Tibial nerve (tissue), 3 donors: ENCODE results near the gene MAP2K2.

Experiments used
- POLR2A ChIP-seq, 2 donors: fragments of 450-650 bp; IDR thresholded peaks; one replicate each; pipeline ENCODE4 v1.6.1; 2017; ENCODE audit warnings: antibody characterized with exemption in 2 of 2, mild to moderate bottlenecking in 2 of 2, moderate library complexity in 2 of 2
- TF ChIP-seq, protein P1 (sequence below), 5 experiments: fragments of 200-600 bp in 3 of 5; fragments of 450-650 bp in 2 of 5; sonication (generic) in 3 of 5; IDR thresholded peaks; one replicate each; pipeline ENCODE4 v1.5.1; 2016 to 2019; ENCODE audit warnings: antibody characterized with exemption in 5 of 5, mild to moderate bottlenecking in 3 of 5, moderate library complexity in 2 of 5

DNA sequence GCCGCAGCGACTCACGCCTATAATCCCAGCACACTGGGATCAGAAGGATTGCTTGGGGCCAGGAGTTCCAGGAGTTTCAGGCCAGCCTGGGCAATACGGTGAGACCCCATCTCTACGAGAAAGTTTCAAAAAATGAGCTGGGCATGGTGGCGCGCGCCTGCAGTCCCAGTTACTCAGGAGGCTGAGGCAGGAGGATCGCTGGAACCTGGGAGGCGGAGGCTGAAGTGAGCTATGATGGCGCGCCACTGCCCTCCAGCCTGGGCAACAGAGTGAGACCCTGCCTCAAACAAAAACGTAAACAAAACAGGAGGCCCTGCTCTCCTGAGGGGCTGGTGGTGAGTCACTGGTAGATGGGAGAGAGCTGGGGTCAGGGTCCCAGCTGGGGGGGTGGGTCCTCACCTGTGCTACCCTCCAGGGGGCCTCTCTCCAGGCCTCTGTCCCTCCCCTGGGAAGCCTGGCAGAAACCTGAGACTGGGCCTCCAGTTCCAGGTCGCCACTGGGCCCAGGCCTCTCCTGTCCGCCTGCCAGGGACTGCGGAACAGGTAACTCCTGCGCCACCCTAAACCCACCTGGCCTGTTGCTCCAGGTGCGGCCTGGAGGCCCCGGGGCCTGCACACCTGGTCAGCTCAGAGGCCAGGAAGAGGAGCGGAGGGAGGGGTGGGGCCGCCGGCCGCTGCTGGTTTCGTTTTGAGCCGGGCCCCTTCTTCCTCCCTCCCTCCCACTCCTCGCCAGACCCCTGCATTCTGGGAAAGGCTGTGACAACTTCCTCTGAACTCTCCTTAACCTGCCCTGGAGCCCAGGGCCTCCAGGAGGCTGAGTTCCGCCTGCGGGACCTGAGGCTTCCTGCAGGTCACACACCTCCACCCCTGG, 40.0 kb downstream of the MAP2K2 start:
- TF ChIP-seq, protein P1, sequence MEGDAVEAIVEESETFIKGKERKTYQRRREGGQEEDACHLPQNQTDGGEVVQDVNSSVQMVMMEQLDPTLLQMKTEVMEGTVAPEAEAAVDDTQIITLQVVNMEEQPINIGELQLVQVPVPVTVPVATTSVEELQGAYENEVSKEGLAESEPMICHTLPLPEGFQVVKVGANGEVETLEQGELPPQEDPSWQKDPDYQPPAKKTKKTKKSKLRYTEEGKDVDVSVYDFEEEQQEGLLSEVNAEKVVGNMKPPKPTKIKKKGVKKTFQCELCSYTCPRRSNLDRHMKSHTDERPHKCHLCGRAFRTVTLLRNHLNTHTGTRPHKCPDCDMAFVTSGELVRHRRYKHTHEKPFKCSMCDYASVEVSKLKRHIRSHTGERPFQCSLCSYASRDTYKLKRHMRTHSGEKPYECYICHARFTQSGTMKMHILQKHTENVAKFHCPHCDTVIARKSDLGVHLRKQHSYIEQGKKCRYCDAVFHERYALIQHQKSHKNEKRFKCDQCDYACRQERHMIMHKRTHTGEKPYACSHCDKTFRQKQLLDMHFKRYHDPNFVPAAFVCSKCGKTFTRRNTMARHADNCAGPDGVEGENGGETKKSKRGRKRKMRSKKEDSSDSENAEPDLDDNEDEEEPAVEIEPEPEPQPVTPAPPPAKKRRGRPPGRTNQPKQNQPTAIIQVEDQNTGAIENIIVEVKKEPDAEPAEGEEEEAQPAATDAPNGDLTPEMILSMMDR (IDR thresholded peaks at IDR 0.05): no peak
- no peak for TF ChIP-seq POLR2A (IDR thresholded peaks at IDR 0.05)
